CD1c-positive myeloid dendritic cell (primary cell): ENCODE measurements around the gene LYAR.
A peak's percentile ranks its signal among the peaks of the same experiment; 100 is the strongest.

Source experiments
- DNase-seq: peaks from one replicate; pipeline ENCODE4 v3.0.0-alpha.2; 2016; ENCODE audit errors: extremely low spot score

Gene LYAR, protein sequence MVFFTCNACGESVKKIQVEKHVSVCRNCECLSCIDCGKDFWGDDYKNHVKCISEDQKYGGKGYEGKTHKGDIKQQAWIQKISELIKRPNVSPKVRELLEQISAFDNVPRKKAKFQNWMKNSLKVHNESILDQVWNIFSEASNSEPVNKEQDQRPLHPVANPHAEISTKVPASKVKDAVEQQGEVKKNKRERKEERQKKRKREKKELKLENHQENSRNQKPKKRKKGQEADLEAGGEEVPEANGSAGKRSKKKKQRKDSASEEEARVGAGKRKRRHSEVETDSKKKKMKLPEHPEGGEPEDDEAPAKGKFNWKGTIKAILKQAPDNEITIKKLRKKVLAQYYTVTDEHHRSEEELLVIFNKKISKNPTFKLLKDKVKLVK

DNA sequence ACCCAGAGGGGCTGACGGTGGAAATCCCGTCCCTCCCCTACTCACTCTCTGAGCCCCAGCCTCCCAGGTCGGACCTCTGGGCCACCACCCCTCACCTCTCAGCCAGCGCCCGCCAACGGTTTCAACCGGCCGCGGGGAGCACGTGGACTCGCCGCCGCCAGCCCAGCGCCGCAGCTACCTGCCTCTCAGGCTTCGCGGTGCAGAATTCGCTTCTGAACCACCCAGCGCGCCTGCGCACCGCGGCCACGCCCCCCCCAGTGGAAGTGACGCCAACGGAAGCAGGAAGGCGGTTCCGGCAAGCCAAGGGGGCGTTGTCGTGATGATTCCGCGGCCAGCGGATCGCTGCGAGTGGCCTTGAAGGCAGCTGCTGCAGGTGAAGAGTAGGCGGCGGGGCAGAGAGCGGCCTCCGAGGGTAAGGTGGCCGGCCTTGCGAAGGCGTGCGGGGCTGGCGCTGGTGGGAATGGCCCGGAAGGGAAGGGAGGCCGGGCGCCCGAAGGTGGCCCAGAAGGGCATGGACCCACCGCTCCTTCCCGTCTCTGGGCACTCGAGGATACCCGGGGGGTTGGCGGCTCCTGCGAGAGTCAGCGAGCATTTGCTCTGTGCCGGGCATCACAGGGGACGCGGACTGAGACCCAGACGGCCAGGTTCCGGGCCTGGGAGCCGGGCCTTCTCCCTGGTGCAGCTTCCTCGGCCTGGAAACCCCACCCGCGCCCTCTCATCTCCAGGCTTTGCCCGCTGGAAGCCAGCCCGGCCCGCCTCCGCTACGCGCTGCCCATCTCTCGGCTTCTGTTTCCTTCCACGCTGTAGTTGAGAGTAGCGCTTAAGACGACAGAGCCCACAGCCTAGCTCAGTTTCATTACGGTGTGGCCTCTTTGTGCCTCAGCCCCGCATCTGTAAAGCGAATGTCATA is at the start of gene LYAR, which contains the start of gene ZBTB49:
Gene LYAR (minus strand): TSS at position 214 of the 910 bp plus-strand sequence. CDS start 6,412 bp downstream, outside the sequence.
Gene ZBTB49 (plus strand): TSS at position 311 of the 910 bp plus-strand sequence. CDS start 9,695 bp downstream, outside the sequence.
- peak; percentile 97 for DNase-seq

GRCh38 chr4:4339504-4340085 is 49.6 kb upstream of the LYAR start:
- no peak for DNase-seq

DNA sequence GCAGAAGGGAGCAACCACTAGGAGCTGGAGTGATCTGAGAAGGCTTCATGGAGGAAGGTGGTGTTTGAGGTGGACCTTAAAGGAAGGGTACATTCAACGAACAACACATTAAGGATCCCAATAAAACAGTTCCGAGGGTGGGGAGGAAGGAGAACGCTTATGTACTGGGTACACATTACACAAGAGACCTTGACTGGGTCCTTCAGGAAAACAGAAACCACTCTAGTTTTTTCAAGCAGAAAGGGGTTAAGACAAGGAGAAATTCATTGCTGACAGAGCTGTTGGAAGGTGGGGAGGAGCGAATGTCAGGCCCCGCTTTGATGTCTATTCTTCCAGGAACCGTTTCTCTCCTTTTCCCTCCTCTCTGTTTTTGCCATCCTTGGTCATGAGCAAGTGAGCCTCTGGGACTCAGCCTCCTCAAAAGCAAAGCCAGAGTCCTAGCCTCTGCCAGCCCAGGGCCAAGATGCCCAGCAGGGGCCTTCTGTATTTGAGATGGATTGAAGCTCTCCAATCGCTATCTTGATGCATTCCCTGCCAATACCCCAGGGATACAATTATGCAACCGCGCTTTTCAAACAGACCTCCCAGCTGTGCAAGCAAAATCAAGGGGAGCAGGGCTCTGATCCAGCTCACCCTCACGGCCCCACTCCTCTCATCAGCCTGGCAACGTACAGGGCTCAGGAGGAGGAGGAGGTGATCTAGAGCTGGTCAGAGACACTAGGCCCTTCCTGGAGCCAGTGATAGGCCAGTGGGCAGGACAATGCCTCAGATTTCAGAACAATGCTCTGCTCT is 48.5 kb upstream of the LYAR start:
- no peak for DNase-seq

- DNase-seq: peak; percentile 64
Observed at GRCh38 chr4:4334798-4335520, 45.0 kb upstream of the LYAR start.

- no peak for DNase-seq
Observed at GRCh38 chr4:4333265-4333706, 43.3 kb upstream of the LYAR start.

- DNase-seq: no peak
Observed at GRCh38 chr4:4332529-4332928, 42.6 kb upstream of the LYAR start.

DNA sequence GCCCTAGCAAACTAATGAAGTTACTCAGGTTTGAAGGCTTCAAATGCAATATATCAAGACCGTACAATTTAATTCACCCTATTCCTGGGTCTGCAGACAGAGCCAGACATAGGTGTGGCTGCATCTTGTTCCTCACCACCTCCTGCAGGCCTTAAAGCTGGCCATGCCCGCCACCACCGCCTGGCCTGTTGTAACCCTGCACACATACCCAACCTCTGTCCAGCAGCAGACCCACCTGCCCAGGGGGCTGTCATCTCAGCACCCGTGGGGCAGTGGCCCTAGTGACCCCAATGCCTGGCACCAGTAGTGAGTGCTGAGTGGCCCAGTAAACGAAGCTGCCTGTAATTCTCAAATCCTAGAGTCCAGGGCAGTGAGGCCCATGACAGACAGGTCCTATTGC is 40.8 kb upstream of the LYAR start:
- no peak for DNase-seq

- no peak for DNase-seq
Observed at GRCh38 chr4:4329496-4329895, 39.5 kb upstream of the LYAR start.

- no peak for DNase-seq
Observed at GRCh38 chr4:4328840-4329239, 38.9 kb upstream of the LYAR start.

- DNase-seq: no peak
Observed at GRCh38 chr4:4328206-4328605, 38.3 kb upstream of the LYAR start.

DNA sequence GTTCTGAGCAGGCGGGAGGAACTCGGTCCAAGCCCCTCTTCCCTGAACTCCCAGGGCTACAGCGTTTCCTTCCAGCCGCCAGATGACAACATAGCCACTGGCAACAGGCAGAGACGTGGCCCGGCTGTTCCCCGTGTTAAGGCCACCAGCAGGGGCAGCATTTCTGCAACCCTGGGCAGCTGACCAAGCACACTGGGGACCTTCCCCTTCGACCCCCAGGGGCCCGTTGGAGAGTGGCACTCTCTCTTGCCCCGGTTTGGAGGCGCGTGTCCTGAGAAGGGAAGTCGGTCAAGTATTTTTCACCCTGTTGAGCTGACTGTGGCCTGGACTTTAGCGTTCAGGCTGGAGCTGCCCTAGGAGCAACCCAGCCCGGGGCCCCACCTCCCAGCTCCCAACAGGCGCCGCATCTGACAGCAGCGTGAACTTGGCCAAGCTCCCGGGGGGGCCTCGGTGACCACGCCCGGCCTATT is 37.7 kb upstream of the LYAR start:
- DNase-seq: peak; percentile 3

DNA sequence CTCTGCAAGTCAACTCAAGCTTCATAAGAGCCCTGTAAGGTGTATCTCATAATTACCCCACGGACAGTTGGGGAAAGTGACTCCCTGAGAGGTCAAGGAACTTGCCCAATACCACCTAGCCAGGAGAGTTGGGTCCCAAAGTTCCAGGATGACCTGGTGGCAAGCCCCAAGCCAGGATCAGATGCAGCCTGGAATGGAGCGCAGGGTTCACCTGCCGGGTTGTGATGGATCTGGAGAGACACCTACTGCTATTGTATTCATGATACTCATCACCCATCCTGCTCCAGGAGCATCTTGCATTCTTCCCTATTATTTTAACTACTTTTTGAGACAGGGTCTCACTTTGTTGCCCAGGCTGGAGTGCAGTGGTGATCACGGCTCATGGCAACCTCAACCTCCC is 36.2 kb upstream of the LYAR start:
- DNase-seq: no peak

- no peak for DNase-seq
Observed at GRCh38 chr4:4325321-4325720, 35.4 kb upstream of the LYAR start.

DNA sequence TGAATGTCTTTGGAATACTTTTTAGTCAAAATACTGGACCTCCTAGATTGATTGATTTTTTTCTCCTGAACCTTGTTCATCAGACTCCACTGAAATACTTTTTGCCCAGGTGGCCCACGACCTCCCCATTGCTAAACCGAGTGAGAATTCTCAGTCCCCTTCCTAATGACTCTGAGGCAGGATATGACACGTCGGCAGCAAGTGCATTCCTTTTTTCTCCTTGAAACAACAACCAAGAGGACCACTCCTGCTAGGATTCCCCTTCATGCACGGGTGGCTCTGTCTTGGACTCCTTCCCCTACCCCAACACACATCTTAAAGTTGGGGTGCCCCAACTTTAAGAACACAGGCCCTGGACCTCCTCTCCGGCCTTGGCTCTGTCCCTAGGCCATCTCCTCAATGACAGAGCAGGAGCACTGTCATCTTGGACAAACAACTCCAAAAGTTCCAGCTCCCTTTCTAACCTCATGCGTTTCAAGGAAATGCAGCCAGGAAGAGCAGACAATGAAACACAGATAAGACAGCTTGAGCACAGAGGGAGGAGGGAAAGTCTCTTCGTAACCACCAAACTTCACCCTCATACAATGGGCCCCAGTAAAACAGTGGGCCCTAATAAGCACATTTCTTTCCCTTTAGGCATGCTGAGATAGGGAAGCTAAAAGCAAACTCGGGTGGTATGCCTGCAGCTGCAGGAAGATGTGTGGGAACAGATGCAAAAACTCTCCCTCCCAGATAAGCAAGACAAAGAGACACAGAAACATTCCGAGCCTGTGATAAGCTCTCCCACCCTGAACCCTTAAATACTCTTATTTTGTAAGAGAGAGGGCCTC is 34.0 kb upstream of the LYAR start:
- no peak for DNase-seq

DNA sequence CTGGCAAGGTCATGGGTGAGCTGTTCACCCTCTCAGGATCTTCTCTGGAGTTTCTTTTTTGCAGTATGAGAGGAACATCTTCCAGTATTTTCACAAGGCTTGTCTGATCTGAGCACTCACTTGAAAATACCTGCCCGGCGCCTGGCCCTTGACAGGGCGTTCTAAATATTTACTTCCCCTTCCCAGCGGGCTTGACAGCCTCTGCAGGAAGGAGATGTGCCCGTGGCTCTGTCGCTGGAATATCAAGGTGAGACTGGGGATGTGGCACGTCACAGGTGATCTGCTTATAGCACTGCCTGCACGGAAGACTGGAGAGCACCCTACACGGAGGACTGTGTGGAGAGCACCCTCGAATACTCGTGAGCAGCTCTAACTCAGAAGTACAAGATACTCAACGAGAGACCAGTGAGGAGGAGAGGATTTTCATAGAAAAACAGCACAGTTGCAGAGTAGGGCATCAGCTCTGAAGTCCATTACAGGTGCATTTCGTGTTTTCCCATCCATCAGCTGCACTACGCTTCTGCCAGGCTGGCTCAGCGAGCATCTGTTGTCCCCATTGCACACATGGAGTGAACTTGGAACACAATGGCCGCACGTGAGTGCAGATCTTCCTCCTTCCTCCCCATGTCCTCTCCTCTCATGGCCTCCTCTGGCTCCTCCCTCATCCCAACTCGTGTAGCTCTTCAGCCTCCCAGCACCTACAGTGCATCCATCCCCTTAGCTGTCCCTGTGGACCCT is 32.2 kb upstream of the LYAR start:
- DNase-seq: no peak

DNA sequence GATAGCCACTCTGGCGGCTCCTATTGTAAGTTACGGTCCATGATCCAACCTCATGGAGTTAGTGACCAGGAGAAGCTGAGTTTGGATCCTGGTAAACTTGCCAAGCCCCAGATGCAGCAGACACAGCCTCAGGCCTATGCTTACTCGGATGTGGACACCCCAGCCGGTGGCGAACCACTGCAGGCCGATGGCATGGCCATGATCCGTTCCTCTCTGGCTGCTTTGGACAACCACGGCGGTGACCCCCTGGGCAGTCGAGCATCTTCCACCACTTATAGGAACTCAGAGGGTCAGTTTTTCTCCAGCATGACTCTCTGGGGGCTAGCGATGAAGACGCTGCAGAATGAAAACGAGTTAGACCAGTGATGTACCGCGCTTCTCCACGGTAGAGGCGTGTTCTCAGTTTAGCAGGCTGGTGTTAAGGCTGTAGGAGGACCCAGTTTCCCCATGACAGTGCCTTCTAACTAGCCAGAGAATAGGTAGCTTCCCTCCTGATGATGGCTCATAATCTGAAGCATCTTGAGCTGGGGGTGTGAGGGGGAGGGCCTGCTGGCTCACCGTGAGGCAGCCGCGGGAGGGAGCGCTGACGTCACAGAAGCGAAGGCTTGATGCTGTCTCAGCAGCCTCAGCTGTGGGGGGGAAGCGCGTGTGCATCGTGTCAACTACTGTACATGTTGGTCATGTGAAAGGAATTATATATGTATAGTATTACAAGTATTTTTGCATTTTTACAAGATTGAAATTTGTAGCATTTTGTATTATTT is 31.2 kb upstream of the LYAR start:
- no peak for DNase-seq

DNA sequence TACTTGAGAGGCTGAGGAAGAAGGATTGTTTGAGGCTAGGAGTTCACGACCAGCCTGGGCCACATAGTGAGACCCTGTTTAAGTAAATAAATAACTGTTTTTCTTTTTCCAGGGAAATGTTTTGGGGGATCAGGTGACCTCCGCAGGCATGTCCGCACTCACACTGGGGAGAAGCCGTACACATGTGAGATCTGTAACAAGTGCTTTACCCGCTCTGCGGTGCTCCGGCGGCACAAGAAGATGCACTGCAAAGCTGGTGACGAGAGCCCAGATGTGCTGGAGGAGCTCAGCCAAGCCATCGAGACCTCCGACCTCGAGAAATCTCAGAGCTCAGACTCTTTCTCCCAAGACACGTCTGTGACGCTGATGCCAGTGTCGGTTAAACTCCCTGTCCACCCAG is 30.6 kb upstream of the LYAR start:
- no peak for DNase-seq
